Neural cell (in vitro differentiated cells): ENCODE data around the gene NDE1.

Experiments used
- POLR2AphosphoS5 ChIP-seq: IDR thresholded peaks from 2 replicates; pipeline ENCODE4 v1.6.1; 2012
- REST ChIP-seq: IDR thresholded peaks from 2 replicates; pipeline ENCODE4 v1.6.1; 2012; ENCODE audit warnings: borderline replicate concordance
- SMC3 ChIP-seq: fragments of 450-650 bp; conservative IDR thresholded peaks from 2 replicates; pipeline ENCODE4 v1.6.1; 2014; ENCODE audit warnings: antibody characterized with exemption, mild to moderate bottlenecking, moderate library complexity; ENCODE audit not compliant: poor library complexity
- TF ChIP-seq, protein P1 (sequence below): fragments of 450-650 bp; IDR thresholded peaks from 2 replicates; pipeline ENCODE4 v1.5.1; 2014; ENCODE audit warnings: antibody characterized with exemption, mild to moderate bottlenecking, moderate library complexity; ENCODE audit not compliant: poor library complexity, severe bottlenecking

DNA sequence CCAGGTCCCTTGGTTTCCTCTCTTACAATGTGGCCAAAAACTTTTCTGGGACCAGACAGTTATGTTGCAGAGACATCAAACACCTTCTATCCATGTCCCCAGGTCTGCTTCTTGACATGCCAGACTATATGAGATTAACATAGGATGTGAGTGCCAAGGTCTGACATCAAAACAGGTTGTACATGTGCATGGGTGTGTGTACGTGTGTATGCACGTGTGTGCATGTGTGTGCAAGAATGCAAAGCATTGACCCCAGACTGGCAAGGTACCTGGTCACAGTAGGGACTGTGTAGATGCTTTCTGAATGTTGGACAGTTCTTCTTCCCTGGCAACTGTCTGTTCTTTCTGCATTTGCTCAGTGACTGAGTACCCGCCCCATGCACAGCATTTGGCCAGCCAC lies 85.6 kb downstream of the NDE1 start:
- TF ChIP-seq, protein P1, sequence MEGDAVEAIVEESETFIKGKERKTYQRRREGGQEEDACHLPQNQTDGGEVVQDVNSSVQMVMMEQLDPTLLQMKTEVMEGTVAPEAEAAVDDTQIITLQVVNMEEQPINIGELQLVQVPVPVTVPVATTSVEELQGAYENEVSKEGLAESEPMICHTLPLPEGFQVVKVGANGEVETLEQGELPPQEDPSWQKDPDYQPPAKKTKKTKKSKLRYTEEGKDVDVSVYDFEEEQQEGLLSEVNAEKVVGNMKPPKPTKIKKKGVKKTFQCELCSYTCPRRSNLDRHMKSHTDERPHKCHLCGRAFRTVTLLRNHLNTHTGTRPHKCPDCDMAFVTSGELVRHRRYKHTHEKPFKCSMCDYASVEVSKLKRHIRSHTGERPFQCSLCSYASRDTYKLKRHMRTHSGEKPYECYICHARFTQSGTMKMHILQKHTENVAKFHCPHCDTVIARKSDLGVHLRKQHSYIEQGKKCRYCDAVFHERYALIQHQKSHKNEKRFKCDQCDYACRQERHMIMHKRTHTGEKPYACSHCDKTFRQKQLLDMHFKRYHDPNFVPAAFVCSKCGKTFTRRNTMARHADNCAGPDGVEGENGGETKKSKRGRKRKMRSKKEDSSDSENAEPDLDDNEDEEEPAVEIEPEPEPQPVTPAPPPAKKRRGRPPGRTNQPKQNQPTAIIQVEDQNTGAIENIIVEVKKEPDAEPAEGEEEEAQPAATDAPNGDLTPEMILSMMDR = no peak
- TF ChIP-seq POLR2AphosphoS5 (no peak), SMC3 (no peak), REST (no peak)
